ENCODE results near the gene ASCL2. TPM values are rescaled to one million over a fixed set of nuclear protein-coding genes. Genes with fewer than 3 reads are reported as not detected.
"Not testable (repeated sequence)": the region's sequence is repeated elsewhere in the genome, so short reads cannot be mapped to it uniquely, and the experiment has no call there.

Gene ASCL2
- total and polyA plus RNA-seq, 10 of the 15 experiments (the other 5 are each of a cell fraction or from before 2014, with no cell fraction given), result not detected

- TF ChIP-seq PBX3 (IDR thresholded peaks at IDR 0.05; ENCODE audit: insufficient replicate concordance, low read depth, low read length), result no peak
These were observed 32.7 kb downstream of the ASCL2 start (continued) for GRCh38 chr11:2237457-2238238.

- RAD21 ChIA-PET (ENCODE audit: unreplicated experiment); H3K4me3 ChIP-seq; H3K9ac ChIP-seq (ENCODE audit: control insufficient read depth, insufficient read depth, low read length); H3K4me1 ChIP-seq (ENCODE audit: control insufficient read depth, insufficient read depth, low read length); POLR2A ChIA-PET; intact Hi-C loops (cut with micrococcal nuclease; ENCODE audit: unreplicated experiment); H3K36me3 ChIP-seq (ENCODE audit: control insufficient read depth in 2 of 2, insufficient read depth in 2 of 2, low read length in 1 of 2); BruUV-seq (replicated peaks); H3K79me2 ChIP-seq (ENCODE audit: control insufficient read depth, insufficient read depth, low read length); H3K27ac ChIP-seq (ENCODE audit: control insufficient read depth, insufficient read depth); H2AFZ ChIP-seq (ENCODE audit: control insufficient read depth, low read depth, low read length); SMC1A ChIA-PET (ENCODE audit: uncharacterized antibody, unreplicated experiment); H3K27me3 ChIP-seq (replicated peaks in 1 of 2; ENCODE audit: control insufficient read depth in 2 of 2, insufficient read depth in 2 of 2, low read length in 1 of 2); FAIRE-seq; H3K4me2 ChIP-seq (ENCODE audit: control insufficient read depth, insufficient read depth); DNase-seq (ENCODE audit: low read depth, low spot score); in situ Hi-C loops (cut with MboI); H4K20me1 ChIP-seq (ENCODE audit: control insufficient read depth, insufficient read depth); CTCF ChIA-PET; H3K9me3 ChIP-seq (replicated peaks; ENCODE audit: control insufficient read depth, insufficient read depth, low read length); ATAC-seq: not testable (repeated sequence)
- 32% methylated on average over 21 of the region's 23 CpGs for WGBS (ENCODE audit: insufficient coverage, insufficient replicate concordance, low lambda C conversion rate, missing lambda C conversion rate)
These were observed 33.8 kb downstream of the ASCL2 start for GRCh38 chr11:2236381-2237134.
